ENCODE results near the gene PDE2A.

PDE2A gene

GRCh38 chr11:72673284-72673942 lies 809 bp downstream of the PDE2A start:
- H3K4me3 ChIP-seq (ENCODE audit: low read depth, low read length): no peak overlapping the region
- in situ Hi-C loops (cut with HindIII; ENCODE audit: low sequenced_read_pairs): no loop called here
- no peak for TF ChIP-seq CTCF (IDR thresholded peaks at IDR 0.05; ENCODE audit: low read depth, low read length)
- DNase-seq (ENCODE audit: low read depth, low spot score): no peak

GRCh38 chr11:72672597-72673238 lies 1.5 kb downstream of the PDE2A start:
- TF ChIP-seq CTCF (IDR thresholded peaks at IDR 0.05; ENCODE audit: low read depth, low read length): no peak
- no peak overlapping the region for H3K4me3 ChIP-seq (ENCODE audit: low read depth, low read length)
- in situ Hi-C loops (cut with HindIII; ENCODE audit: low sequenced_read_pairs): no loop called here
- no peak for DNase-seq (ENCODE audit: low read depth, low spot score)

- no peak for TF ChIP-seq CTCF (IDR thresholded peaks at IDR 0.05; ENCODE audit: low read depth, low read length)
- no peak for DNase-seq (ENCODE audit: low read depth, low spot score)
- in situ Hi-C loops (cut with HindIII; ENCODE audit: low sequenced_read_pairs): no loop called here
- no peak overlapping the region for H3K4me3 ChIP-seq (ENCODE audit: low read depth, low read length)
These were observed 2.8 kb downstream of the PDE2A start for GRCh38 chr11:72671152-72672099.

GRCh38 chr11:72670041-72670440 lies 4.2 kb downstream of the PDE2A start:
- no peak overlapping the region for H3K4me3 ChIP-seq (ENCODE audit: low read depth, low read length)
- no peak for TF ChIP-seq CTCF (IDR thresholded peaks at IDR 0.05; ENCODE audit: low read depth, low read length)
- no peak for DNase-seq (ENCODE audit: low read depth, low spot score)
- in situ Hi-C loops (cut with HindIII; ENCODE audit: low sequenced_read_pairs): no loop called here

- in situ Hi-C loops (cut with HindIII; ENCODE audit: low sequenced_read_pairs): no loop called here
- no peak for TF ChIP-seq CTCF (IDR thresholded peaks at IDR 0.05; ENCODE audit: low read depth, low read length)
- no peak overlapping the region for H3K4me3 ChIP-seq (ENCODE audit: low read depth, low read length)
- no peak for DNase-seq (ENCODE audit: low read depth, low spot score)
These were observed 4.7 kb downstream of the PDE2A start for GRCh38 chr11:72669527-72669926.

GRCh38 chr11:72668629-72669347 lies 5.4 kb downstream of the PDE2A start:
- in situ Hi-C loops (cut with HindIII; ENCODE audit: low sequenced_read_pairs): no loop called here
- no peak overlapping the region for H3K4me3 ChIP-seq (ENCODE audit: low read depth, low read length)
- no peak for TF ChIP-seq CTCF (IDR thresholded peaks at IDR 0.05; ENCODE audit: low read depth, low read length)
- no peak for DNase-seq (ENCODE audit: low read depth, low spot score)

Data from astrocyte of the spinal cord (primary cell).